Measurements from ENCODE around the gene MARK3. TPM values are rescaled to one million over a fixed set of nuclear protein-coding genes. Genes with fewer than 3 reads are reported as not detected.

Gene MARK3
- total RNA-seq, 4 donors from 2014 or later: 50.7 to 111 (median 89.1) TPM

DNA sequence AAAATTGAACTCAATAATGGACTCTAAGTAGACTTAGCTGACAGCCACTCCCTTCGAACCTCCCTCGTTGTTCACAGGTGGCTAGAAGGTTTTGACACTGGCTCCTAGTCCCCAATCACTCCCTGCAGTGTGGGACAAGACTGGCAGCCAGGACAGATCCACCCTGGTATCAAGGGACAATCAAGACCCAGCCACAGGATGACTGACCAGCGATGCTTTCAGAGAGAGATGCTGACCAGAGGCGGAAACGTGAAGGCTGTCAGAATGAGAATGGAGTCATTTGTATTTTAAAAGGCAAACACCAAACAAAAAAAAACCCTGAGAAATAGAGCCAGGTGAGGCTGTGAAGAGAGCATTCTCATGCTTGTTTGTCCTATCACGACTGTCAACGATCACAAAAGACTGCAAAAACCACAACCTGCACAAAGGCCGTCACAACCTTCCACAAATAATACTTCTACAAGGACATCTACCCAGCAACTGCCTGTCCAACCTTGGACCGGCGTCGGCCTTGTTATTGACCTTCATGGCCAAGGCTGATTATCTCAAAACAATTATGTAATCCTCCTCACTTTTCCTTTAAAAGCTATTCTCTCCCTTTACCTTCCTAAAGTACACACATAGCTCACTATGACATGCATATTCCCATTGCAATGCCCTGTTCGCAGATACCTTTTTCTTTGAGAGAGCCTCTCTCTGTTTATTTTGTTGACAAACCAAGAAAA, 38.0 kb upstream of the MARK3 start:
- H3K36me3 ChIP-seq: no peaks in the 10 kb centered on the region
- no peak for DNase-seq
- intact Hi-C loops (cut with DNase I; ENCODE audit: low total_unique reads): no loop called here
- H3K27ac ChIP-seq: no peak overlapping the region
- no peaks in the 10 kb centered on the region for H3K27me3 ChIP-seq
- no peaks in the 10 kb centered on the region for H3K9me3 ChIP-seq
- H3K4me3 ChIP-seq: no peak overlapping the region
- TF ChIP-seq, protein P1, sequence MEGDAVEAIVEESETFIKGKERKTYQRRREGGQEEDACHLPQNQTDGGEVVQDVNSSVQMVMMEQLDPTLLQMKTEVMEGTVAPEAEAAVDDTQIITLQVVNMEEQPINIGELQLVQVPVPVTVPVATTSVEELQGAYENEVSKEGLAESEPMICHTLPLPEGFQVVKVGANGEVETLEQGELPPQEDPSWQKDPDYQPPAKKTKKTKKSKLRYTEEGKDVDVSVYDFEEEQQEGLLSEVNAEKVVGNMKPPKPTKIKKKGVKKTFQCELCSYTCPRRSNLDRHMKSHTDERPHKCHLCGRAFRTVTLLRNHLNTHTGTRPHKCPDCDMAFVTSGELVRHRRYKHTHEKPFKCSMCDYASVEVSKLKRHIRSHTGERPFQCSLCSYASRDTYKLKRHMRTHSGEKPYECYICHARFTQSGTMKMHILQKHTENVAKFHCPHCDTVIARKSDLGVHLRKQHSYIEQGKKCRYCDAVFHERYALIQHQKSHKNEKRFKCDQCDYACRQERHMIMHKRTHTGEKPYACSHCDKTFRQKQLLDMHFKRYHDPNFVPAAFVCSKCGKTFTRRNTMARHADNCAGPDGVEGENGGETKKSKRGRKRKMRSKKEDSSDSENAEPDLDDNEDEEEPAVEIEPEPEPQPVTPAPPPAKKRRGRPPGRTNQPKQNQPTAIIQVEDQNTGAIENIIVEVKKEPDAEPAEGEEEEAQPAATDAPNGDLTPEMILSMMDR (IDR thresholded peaks at IDR 0.05): no peak
- TF ChIP-seq POLR2A (IDR thresholded peaks at IDR 0.05): no peak
- H3K4me1 ChIP-seq: no peaks in the 10 kb centered on the region

DNA sequence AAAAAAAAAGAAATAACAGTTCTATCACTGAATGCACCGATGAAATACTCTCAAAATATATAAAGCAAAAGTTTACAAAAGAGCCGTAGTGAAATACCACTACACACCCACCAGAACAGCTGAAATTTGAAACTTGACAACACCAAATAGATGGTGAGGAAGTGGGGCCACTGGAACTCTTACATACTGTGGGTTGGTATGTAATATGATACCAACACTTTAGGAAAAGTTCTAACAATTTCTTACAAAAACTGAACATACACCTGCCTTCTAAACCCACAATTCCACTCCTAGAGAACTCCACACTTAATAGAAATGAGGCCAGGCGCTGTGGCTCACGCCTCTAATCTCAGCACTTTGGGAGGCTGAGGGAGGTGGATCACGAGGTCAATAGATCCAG, 37.1 kb upstream of the MARK3 start:
- intact Hi-C loops (cut with DNase I; ENCODE audit: low total_unique reads): no loop called here
- H3K27ac ChIP-seq: no peak overlapping the region
- TF ChIP-seq, protein P1 (IDR thresholded peaks at IDR 0.05): no peak
- TF ChIP-seq POLR2A (IDR thresholded peaks at IDR 0.05): no peak

DNA sequence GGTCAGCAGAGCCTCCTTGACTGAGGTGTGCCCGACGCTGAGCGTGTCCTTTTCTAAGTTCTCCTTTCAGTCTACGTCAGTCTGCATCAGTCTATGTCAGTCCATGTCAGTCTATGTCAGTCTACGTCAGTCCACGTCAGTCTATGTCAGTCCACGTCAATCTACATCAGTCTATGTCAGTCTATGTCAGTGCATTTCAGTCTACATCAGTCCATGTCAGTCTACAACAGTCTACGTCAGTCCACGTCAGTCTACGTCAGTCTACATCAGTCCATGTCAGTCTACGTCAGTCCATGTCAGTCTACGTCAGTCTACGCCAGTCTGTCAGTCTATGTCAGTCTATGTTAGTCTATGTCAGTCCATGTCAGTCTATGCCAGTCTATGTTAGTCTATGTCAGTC, 35.2 kb upstream of the MARK3 start:
- no peaks in the 10 kb centered on the region for H3K36me3 ChIP-seq
- H3K4me1 ChIP-seq: no peaks in the 10 kb centered on the region
- no peaks in the 10 kb centered on the region for H3K9me3 ChIP-seq
- TF ChIP-seq, protein P1 (IDR thresholded peaks at IDR 0.05): no peak
- TF ChIP-seq POLR2A (IDR thresholded peaks at IDR 0.05): no peak
- no peaks in the 10 kb centered on the region for H3K27me3 ChIP-seq
- DNase-seq: no peak
- intact Hi-C loops (cut with DNase I; ENCODE audit: low total_unique reads): no loop called here
- H3K4me3 ChIP-seq: no peak overlapping the region
- no peak overlapping the region for H3K27ac ChIP-seq

More for the DNA sequence above, 37.1 kb upstream of the MARK3 start:
- Histone ChIP-seq H3K27me3 (no peaks in the 10 kb centered on the region), H3K36me3 (no peaks in the 10 kb centered on the region), H3K4me3 (no peak overlapping the region), H3K9me3 (no peaks in the 10 kb centered on the region), H3K4me1 (no peaks in the 10 kb centered on the region)
- no peak for DNase-seq

DNA sequence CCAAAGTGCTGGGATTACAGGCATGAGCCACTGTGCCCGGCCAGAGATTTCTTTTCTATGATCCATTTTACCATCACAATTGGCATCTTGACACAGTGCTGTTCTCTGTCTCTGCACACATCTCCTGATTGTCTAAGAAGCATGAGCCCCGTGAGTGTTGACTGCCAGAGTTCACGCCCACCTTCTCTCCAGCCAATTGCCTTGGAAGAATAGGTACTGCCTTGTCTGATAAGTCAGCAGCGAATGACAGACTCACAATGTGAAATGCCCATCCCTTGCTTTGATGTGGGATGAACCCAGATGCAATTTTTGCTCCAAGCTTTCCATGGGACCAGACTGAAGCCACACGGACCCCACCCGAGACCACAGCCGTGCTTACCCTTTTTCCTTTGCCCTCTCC, 31.9 kb upstream of the MARK3 start:
- Histone ChIP-seq H3K27me3 (no peaks in the 10 kb centered on the region), H3K27ac (no peak overlapping the region), H3K4me3 (no peak overlapping the region), H3K4me1 (no peaks in the 10 kb centered on the region), H3K36me3 (no peaks in the 10 kb centered on the region), H3K9me3 (no peaks in the 10 kb centered on the region)
- TF ChIP-seq, protein P1 (IDR thresholded peaks at IDR 0.05): no peak
- TF ChIP-seq POLR2A (IDR thresholded peaks at IDR 0.05): no peak
- intact Hi-C loops (cut with DNase I; ENCODE audit: low total_unique reads): no loop called here
- DNase-seq: no peak

DNA sequence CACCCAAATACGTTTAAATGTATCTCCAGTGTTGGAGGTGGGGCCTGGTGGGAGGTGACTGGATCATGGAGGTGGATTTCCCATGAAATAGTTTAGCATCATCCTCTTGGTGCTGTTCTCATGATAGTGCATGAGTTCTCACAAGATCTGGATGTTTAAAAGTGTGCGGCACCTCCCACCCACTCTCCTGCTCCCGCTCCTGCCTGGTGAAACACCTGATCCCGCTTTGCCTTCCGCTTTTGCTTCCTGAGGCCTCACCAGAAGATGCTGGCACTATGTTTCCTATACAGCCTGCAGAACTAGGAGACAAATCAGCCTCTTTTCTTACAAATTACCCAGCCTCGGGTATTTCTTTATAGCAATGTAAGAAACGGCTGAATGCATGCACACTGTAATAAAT, 31.1 kb upstream of the MARK3 start:
- TF ChIP-seq POLR2A (IDR thresholded peaks at IDR 0.05): no peak
- TF ChIP-seq, protein P1 (IDR thresholded peaks at IDR 0.05): no peak
- no peak for DNase-seq
- H3K9me3 ChIP-seq: no peaks in the 10 kb centered on the region
- H3K36me3 ChIP-seq: no peaks in the 10 kb centered on the region
- H3K27ac ChIP-seq: no peak overlapping the region
- H3K4me3 ChIP-seq: no peak overlapping the region
- intact Hi-C loops (cut with DNase I; ENCODE audit: low total_unique reads): no loop called here
- no peaks in the 10 kb centered on the region for H3K4me1 ChIP-seq
- no peaks in the 10 kb centered on the region for H3K27me3 ChIP-seq
